GM19193 (cell line): ENCODE data around the gene CD44.
A peak's percentile ranks its signal among the peaks of the same experiment; 100 is the strongest.

Source experiments
- POLR2A ChIP-seq: IDR thresholded peaks from 4 replicates; pipeline ENCODE4 v1.6.1; 2011; ENCODE audit not compliant: insufficient read depth, insufficient read length; ENCODE audit errors: extremely low read depth

The CD44 gene

DNA sequence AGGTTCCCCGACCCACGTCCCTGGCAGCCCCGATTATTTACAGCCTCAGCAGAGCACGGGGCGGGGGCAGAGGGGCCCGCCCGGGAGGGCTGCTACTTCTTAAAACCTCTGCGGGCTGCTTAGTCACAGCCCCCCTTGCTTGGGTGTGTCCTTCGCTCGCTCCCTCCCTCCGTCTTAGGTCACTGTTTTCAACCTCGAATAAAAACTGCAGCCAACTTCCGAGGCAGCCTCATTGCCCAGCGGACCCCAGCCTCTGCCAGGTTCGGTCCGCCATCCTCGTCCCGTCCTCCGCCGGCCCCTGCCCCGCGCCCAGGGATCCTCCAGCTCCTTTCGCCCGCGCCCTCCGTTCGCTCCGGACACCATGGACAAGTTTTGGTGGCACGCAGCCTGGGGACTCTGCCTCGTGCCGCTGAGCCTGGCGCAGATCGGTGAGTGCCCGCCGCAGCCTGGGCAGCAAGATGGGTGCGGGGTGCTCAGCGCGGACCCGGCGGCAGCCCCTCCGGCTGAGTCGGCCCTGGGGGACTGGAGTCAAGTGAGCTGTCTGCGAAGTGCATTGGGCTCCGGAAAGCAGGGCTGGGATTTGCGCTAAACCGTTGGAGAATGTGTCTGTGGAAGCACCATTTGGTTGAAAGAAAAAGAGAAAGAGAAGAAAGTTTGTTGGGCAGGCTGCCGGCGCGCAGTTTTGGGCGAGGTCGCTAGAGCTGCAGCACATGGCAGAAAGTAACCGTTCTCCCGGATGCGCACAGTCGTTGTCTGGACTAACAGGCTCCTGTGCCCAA is at the start of gene CD44:
CD44 (plus strand) TSS at position 229 of the 779 bp plus-strand sequence; CDS start at position 362, 133 bp downstream.
- TF ChIP-seq POLR2A: peak; percentile 93

DNA sequence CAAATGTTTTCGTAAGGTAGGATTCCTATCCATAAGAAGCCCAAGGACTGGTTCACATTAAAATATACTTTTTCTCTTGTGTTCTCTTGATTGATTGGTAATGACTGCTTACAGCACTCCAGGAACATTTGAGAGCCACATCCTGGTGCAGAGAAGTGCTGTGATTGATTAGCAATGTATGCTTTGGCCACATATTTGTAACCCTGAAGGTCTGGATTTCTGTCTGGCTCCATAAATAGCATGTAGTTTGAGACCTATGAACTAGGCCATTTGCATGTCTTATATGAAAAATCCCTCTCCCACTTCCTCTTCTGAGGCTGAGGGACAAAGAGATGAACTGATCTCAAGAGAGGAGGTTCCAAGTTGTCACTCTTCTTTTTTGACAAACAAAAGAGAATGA is 49.3 kb upstream of the CD44 start:
- no peak for TF ChIP-seq POLR2A

DNA sequence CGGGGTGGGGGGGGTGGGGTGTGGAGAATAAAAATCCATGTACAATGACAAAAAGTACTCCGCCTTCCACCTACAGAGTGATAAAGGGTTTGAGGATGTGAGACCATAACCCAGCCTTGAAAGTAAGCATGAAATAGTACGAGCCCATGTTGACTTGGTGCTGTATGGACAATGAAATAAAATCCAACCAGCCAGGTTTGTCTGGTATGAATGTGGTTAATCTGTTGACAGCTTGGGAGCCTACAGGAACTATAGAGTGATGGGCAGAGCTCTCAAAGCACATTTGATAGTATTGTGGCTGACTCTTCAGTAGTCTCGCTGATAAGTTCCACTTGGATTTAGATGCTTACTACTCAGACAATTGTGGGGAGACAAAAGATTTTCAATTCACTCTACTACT is 48.8 kb upstream of the CD44 start:
- no peak for TF ChIP-seq POLR2A

GRCh38 chr11:35096723-35097122 is 42.2 kb upstream of the CD44 start:
- TF ChIP-seq POLR2A: no peak

DNA sequence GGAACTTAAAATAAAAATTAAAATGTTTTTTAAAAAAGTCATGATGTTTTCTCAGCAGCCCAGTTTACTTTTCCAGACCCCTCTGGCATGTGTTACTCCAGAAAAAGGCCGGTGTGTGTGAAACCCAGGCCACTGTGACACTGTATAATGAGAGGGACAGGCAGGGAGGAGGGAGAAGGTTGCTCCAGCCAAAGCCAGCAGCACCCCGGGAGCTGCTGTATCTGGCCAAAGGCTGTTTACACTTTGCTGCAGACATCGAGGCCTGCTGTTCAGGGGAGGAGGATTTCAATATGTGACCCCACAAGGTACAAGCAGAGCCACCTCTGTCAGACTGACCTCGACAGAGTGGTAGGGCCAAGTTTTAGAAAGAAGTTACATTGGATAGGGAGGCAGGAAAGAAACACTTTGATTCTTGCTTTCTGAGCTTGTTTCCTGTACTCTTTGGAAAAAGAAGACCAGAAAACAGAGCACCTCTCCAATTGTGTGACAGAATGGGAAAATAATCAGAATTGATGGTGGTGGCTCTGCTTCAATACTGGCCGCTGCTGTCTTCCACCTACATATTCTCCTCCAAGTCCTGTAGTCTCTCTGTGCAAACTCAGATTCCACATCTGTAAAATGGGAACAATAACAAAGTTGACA is 41.0 kb upstream of the CD44 start:
- TF ChIP-seq POLR2A: no peak

- TF ChIP-seq POLR2A: no peak
These were observed 40.1 kb upstream of the CD44 start for GRCh38 chr11:35098855-35099254.

- no peak for TF ChIP-seq POLR2A
These were observed 39.5 kb upstream of the CD44 start for GRCh38 chr11:35099278-35100012.

DNA sequence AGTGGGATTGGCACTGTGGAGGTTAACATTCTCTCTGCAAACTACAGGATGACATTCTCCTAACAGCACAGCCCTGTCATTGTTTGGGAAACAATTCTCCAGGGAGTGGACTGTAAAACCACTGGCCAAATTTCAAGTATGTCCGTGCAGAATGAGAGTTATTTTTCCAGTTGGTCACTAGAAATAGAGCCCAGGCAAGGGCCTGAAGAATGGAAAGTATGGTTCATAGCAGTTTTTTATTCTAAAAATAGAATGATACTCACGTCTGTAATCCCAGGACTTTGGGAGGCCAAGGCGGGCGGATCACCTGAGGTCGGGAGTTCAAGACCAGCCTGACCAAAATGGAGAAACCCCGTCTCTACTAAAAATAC is 39.0 kb upstream of the CD44 start:
- TF ChIP-seq POLR2A: no peak

DNA sequence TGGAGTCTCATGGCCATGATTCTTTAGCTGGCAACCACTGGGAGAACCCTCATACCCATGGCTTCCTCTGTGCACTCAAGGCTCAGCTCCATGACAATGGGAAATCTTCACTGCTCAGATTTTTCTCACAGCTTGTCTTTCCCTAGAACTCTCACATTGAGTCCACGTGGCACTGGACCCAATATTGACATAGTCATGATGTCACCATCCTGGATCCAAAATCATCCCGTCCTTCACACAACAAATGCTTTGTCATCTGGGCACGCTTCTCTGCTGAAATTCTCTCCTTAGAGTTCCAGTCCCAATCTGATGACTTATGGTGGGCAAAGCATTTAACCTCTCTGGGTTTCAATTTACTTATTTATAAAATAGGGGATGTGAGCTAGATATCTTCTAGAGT is 37.7 kb upstream of the CD44 start:
- no peak for TF ChIP-seq POLR2A

GRCh38 chr11:35102267-35102666 is 36.7 kb upstream of the CD44 start:
- TF ChIP-seq POLR2A: no peak

- no peak for TF ChIP-seq POLR2A
These were observed 35.4 kb upstream of the CD44 start for GRCh38 chr11:35103366-35104208.

- no peak for TF ChIP-seq POLR2A
These were observed 34.3 kb upstream of the CD44 start for GRCh38 chr11:35104655-35105054.

DNA sequence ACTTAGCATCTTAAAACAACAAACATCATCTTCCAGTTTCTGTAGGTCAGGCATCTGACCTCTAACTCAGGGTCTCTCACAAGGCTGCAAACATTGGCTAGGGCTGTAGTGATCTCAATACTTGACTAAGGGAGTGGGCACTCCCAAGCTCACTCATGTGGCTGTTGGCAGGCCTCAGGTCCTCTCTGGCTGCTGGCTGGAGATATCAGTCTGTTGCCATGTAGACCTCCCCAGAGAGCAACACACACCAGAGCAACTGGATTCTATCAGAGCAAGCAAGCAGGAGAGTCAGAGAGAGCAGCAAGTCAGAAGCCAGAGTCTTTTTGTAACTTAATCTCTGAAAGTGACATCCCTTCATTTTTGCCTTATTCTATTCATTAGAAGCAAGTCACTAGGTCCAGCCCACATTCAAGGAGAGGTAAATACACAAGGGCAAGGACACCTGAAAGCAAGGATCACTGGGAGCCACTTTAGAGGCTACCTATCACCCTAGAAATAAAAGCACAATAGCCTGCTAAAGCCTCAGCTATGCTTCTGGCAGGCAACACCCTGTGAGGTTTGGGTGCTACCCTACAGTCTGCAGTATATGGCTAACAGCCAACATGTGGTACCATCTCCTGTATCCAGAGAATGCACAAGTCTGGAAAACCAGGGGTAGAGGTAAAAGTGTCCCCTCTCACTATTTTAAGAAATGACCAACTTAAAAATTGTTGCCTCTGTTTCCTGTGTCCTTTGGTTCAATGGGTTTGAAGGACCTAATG is 33.5 kb upstream of the CD44 start:
- TF ChIP-seq POLR2A: no peak

- TF ChIP-seq POLR2A: no peak
These were observed 32.4 kb upstream of the CD44 start for GRCh38 chr11:35106595-35106994.
